K562 (cell line): ENCODE results near the gene ABCG1. TPM values are rescaled to one million over a fixed set of nuclear protein-coding genes. Genes with fewer than 3 reads are reported as not detected.

Experiments
- ARHGAP35 ChIP-seq: fragments of 450-650 bp; IDR thresholded peaks from 2 replicates; pipeline ENCODE4 v1.6.1; 2018; ENCODE audit not compliant: partially characterized antibody
- CAMTA2 ChIP-seq: fragments of 250-450 bp; sonication (Bioruptor Pico); conservative IDR thresholded peaks from 2 replicates; pipeline ENCODE4 v1.5.1; 2022
- EGR1 ChIP-seq: fragments of 450-650 bp; conservative IDR thresholded peaks from 2 replicates; pipeline ENCODE4 v1.6.1; 2017; ENCODE audit warnings: mild to moderate bottlenecking
- ELK1 ChIP-seq: sonication (generic); formaldehyde crosslinking; IDR thresholded peaks from 2 replicates; pipeline ENCODE4 v1.8.1; 2022; ENCODE audit warnings: missing genetic modification reagents
- EZH2 ChIP-seq: IDR thresholded peaks from 2 replicates; pipeline ENCODE4 v1.6.1; 2012; ENCODE audit warnings: low read depth, mild to moderate bottlenecking, inconsistent platforms, low read length, borderline replicate concordance
- RERE ChIP-seq: sonication (generic); formaldehyde crosslinking; IDR thresholded peaks from 2 replicates; pipeline ENCODE4 v1.8.0; 2023; ENCODE audit warnings: missing genetic modification reagents, mild to moderate bottlenecking, borderline replicate concordance
- SIX5 ChIP-seq, 2 experiments: IDR thresholded peaks; 2 replicates each; pipeline ENCODE4 v1.6.1; 2011; ENCODE audit warnings: low read length in 2 of 2, borderline replicate concordance in 1 of 2, low read depth in 1 of 2, mild to moderate bottlenecking in 1 of 2, moderate library complexity in 1 of 2; ENCODE audit not compliant: insufficient read depth in 1 of 2
- SMARCA4 ChIP-seq: fragments of 450-650 bp; IDR thresholded peaks from 2 replicates; pipeline ENCODE4 v1.6.1; 2016
- SMARCA5 ChIP-seq: fragments of 450-650 bp; IDR thresholded peaks from 2 replicates; pipeline ENCODE4 v1.6.1; 2016
- SRSF1 ChIP-seq: fragments of 200-400 bp; formaldehyde crosslinking; IDR thresholded peaks from 2 replicates; pipeline ENCODE4 v1.6.1; 2017; ENCODE audit warnings: mild to moderate bottlenecking, low read depth, low read length, moderate library complexity
- ZNF175 ChIP-seq: fragments of 200-800 bp; sonication (Bioruptor generic); IDR thresholded peaks from 2 replicates; pipeline ENCODE4 v1.6.1; 2016; ENCODE audit warnings: low read depth, mild to moderate bottlenecking, missing genetic modification characterization, missing compliant biosample characterization
- ZNF785 ChIP-seq: fragments of 250-450 bp; sonication (Bioruptor Pico); IDR thresholded peaks from 2 replicates; pipeline ENCODE4 v1.4.0; 2020; ENCODE audit warnings: mild to moderate bottlenecking
- polyA plus RNA-seq, 8 experiments: library from polyadenylated mRNA; depleted of rRNA in 4 of 8; stranded (reverse) in 5 of 8; unstranded in 3 of 8; fragments of >200 nt; fragmentation: Nextera tagmentation in 2 of 8; fragmentation: Illumina TruSeq in 1 of 8; extraction: Ambion mirVana in 2 of 8; extraction: Trizol in 1 of 8; gene quantifications; 2 replicates each; pipeline versions ENCODE4 v1.2.1 to v1.2.3, GENCODE V29; 2011 to 2014; ENCODE audit warnings: inconsistent platforms in 1 of 8, missing spikeins in 1 of 8
- total RNA-seq, 7 experiments: library from RNA; depleted of rRNA in 6 of 7; stranded (reverse); fragments of >200 nt in 6 of 7; fragmentation: Illumina TruSeq in 2 of 7; extraction: Trizol in 2 of 7; gene quantifications; 2 replicates each; pipeline versions ENCODE4 v1.2.1 to v1.2.3, GENCODE V29; 2011 to 2021; ENCODE audit warnings: low replicate concordance in 1 of 7
- TF ChIP-seq, protein P1 (sequence below): fragments of 250-450 bp; sonication (Bioruptor Pico); IDR thresholded peaks from 2 replicates; pipeline ENCODE4 v1.5.0; 2021; ENCODE audit warnings: mild to moderate bottlenecking, borderline replicate concordance

Gene ABCG1
- total and polyA plus RNA-seq, 9 of the 15 experiments (the other 6 are each of a cell fraction or from before 2014, with no cell fraction given) = 0.04 to 0.09 TPM; not detected in 7

GRCh38 chr21:42219606-42220137 is 732 bp downstream of the ABCG1 start (continued):
- no peak for TF ChIP-seq RERE (CRISPR knock-in tag)
- TF ChIP-seq SRSF1 = no peak
- no peak for TF ChIP-seq ELK1 (CRISPR knock-in tag)
- TF ChIP-seq, protein P1, sequence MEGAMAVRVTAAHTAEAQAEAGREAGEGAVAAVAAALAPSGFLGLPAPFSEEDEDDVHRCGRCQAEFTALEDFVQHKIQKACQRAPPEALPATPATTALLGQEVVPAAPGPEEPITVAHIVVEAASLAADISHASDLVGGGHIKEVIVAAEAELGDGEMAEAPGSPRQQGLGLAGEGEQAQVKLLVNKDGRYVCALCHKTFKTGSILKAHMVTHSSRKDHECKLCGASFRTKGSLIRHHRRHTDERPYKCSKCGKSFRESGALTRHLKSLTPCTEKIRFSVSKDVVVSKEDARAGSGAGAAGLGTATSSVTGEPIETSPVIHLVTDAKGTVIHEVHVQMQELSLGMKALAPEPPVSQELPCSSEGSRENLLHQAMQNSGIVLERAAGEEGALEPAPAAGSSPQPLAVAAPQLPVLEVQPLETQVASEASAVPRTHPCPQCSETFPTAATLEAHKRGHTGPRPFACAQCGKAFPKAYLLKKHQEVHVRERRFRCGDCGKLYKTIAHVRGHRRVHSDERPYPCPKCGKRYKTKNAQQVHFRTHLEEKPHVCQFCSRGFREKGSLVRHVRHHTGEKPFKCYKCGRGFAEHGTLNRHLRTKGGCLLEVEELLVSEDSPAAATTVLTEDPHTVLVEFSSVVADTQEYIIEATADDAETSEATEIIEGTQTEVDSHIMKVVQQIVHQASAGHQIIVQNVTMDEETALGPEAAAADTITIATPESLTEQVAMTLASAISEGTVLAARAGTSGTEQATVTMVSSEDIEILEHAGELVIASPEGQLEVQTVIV (CRISPR knock-in tag) = no peak
- no peak for TF ChIP-seq ZNF175 (CRISPR knock-in tag)
- no peak for TF ChIP-seq ARHGAP35
- no peak for TF ChIP-seq EZH2
- no peak for TF ChIP-seq SMARCA4
- no peak for TF ChIP-seq SIX5 (IDR thresholded peaks at IDR 0.05; ENCODE audit: borderline replicate concordance in 1 of 2, insufficient read depth in 1 of 2, low read depth in 1 of 2, low read length in 2 of 2)
- TF ChIP-seq CAMTA2 (CRISPR knock-in tag) = no peak
- TF ChIP-seq ZNF785 (CRISPR knock-in tag) = no peak
- no peak for TF ChIP-seq SMARCA5
- TF ChIP-seq EGR1 = no peak
